Panc1 (cell line): ENCODE data around the gene SDK2.

Source experiments
- CTCF ChIP-seq: fragments of 450-650 bp; IDR thresholded peaks from 2 replicates; pipeline ENCODE4 v1.5.1; 2017; ENCODE audit warnings: mild to moderate bottlenecking
- POLR2AphosphoS5 ChIP-seq: IDR thresholded peaks from 2 replicates; pipeline ENCODE4 v1.6.1; 2012; ENCODE audit warnings: mild to moderate bottlenecking, low read depth, low read length, moderate library complexity
- SIN3A ChIP-seq: IDR thresholded peaks from 2 replicates; pipeline ENCODE4 v1.6.1; 2012; ENCODE audit warnings: low read depth, mild to moderate bottlenecking, low read length, moderate library complexity, borderline replicate concordance; ENCODE audit not compliant: insufficient read depth
- TCF7L2 ChIP-seq: IDR thresholded peaks from 2 replicates; pipeline ENCODE4 v1.6.1; 2011; ENCODE audit warnings: mild to moderate bottlenecking, low read depth, low read length, inconsistent platforms

GRCh38 chr17:73410586-73411312, 233.5 kb downstream of the SDK2 start:
- TF ChIP-seq CTCF, result no peak
- no peak for TF ChIP-seq POLR2AphosphoS5
- no peak for TF ChIP-seq SIN3A
- TF ChIP-seq TCF7L2, result no peak
